ACC112 (cell line): ENCODE measurements around the gene ULK4.
"Not testable (repeated sequence)": the region's sequence is repeated elsewhere in the genome, so short reads cannot be mapped to it uniquely, and the experiment has no call there.

Experiments
- H2AFZ ChIP-seq: fragments of 200-600 bp; sonication (generic); one replicate; pipeline ENCODE4 v1.6.0; 2017; ENCODE audit warnings: antibody characterized with exemption, low read length; ENCODE audit not compliant: unreplicated experiment
- H3K27ac ChIP-seq: fragments of 200-600 bp; sonication (generic); 2 replicates; pipeline ENCODE4 v1.5.1; 2014; ENCODE audit warnings: low read depth, mild to moderate bottlenecking, antibody characterized with exemption, low read length, moderate library complexity
- H3K27me3 ChIP-seq: fragments of 200-600 bp; sonication (generic); 2 replicates; pipeline ENCODE4 v1.6.1; 2014; ENCODE audit warnings: mild to moderate bottlenecking, antibody characterized with exemption, low read length, moderate library complexity, mixed read lengths; ENCODE audit not compliant: insufficient read depth
- H3K36me3 ChIP-seq: fragments of 200-600 bp; sonication (generic); 2 replicates; pipeline ENCODE4 v1.6.1; 2016; ENCODE audit warnings: mild to moderate bottlenecking, antibody characterized with exemption, low read length, moderate library complexity, mixed read lengths; ENCODE audit not compliant: insufficient read depth
- H3K4me1 ChIP-seq: fragments of 200-600 bp; sonication (generic); one replicate; pipeline ENCODE4 v1.6.1; 2016; ENCODE audit warnings: low read length, mixed read lengths; ENCODE audit not compliant: insufficient read depth, unreplicated experiment, control insufficient read depth
- H3K4me3 ChIP-seq: fragments of 200-600 bp; sonication (generic); 2 replicates; pipeline ENCODE4 v1.5.1; 2014; ENCODE audit warnings: mild to moderate bottlenecking, low read depth, low read length
- H3K79me2 ChIP-seq: fragments of 200-600 bp; sonication (generic); one replicate; pipeline ENCODE4 v1.6.0; 2016; ENCODE audit warnings: low read length; ENCODE audit not compliant: control insufficient read depth, unreplicated experiment, insufficient read depth

Gene ULK4

GRCh38 chr3:41447701-41448100 is 514.2 kb downstream of the ULK4 start:
- no peak overlapping the region for H3K27ac ChIP-seq
- H2AFZ ChIP-seq = no peak overlapping the region
- no peaks in the 10 kb centered on the region for H3K27me3 ChIP-seq
- H3K4me1 ChIP-seq = no peaks in the 10 kb centered on the region
- H3K79me2 ChIP-seq = no peaks in the 10 kb centered on the region
- H3K4me3 ChIP-seq = no peak overlapping the region
- H3K36me3 ChIP-seq = no peaks in the 10 kb centered on the region

- not testable (repeated sequence) for H3K4me3 ChIP-seq, H3K4me1 ChIP-seq, H3K27ac ChIP-seq, H3K36me3 ChIP-seq, H3K27me3 ChIP-seq, H2AFZ ChIP-seq, H3K79me2 ChIP-seq
Observed at GRCh38 chr3:41446316-41446715, 515.6 kb downstream of the ULK4 start.

GRCh38 chr3:41441568-41441967 is 520.3 kb downstream of the ULK4 start:
- H3K27ac ChIP-seq = no peak overlapping the region
- H3K27me3 ChIP-seq = no peaks in the 10 kb centered on the region
- H3K36me3 ChIP-seq = no peaks in the 10 kb centered on the region
- no peak overlapping the region for H3K4me3 ChIP-seq
- H3K79me2 ChIP-seq = no peaks in the 10 kb centered on the region
- no peaks in the 10 kb centered on the region for H3K4me1 ChIP-seq
- no peak overlapping the region for H2AFZ ChIP-seq

- H3K4me1 ChIP-seq = no peaks in the 10 kb centered on the region
Observed at GRCh38 chr3:41441139-41441538, 520.8 kb downstream of the ULK4 start.

GRCh38 chr3:41436983-41437382 is 524.9 kb downstream of the ULK4 start:
- Histone ChIP-seq H3K4me3 (no peak overlapping the region), H3K36me3 (no peaks in the 10 kb centered on the region), H3K4me1 (no peaks in the 10 kb centered on the region), H2AFZ (no peak overlapping the region), H3K79me2 (no peaks in the 10 kb centered on the region), H3K27me3 (no peaks in the 10 kb centered on the region), H3K27ac (no peak overlapping the region)

More at GRCh38 chr3:41441139-41441538, 520.8 kb downstream of the ULK4 start:
- Histone ChIP-seq H3K79me2 (no peaks in the 10 kb centered on the region), H3K4me3 (no peak overlapping the region), H3K27me3 (no peaks in the 10 kb centered on the region), H2AFZ (no peak overlapping the region), H3K27ac (no peak overlapping the region), H3K36me3 (no peaks in the 10 kb centered on the region)

- Histone ChIP-seq H3K36me3 (no peaks in the 10 kb centered on the region), H3K79me2 (no peaks in the 10 kb centered on the region), H3K4me3 (no peak overlapping the region), H3K27me3 (no peaks in the 10 kb centered on the region), H2AFZ (no peak overlapping the region), H3K4me1 (no peaks in the 10 kb centered on the region), H3K27ac (no peak overlapping the region)
Observed at GRCh38 chr3:41434781-41435180, 527.1 kb downstream of the ULK4 start.

- no peak overlapping the region for H2AFZ ChIP-seq
- H3K27me3 ChIP-seq = no peaks in the 10 kb centered on the region
- no peaks in the 10 kb centered on the region for H3K79me2 ChIP-seq
- H3K36me3 ChIP-seq = no peaks in the 10 kb centered on the region
- no peak overlapping the region for H3K27ac ChIP-seq
- H3K4me3 ChIP-seq = no peak overlapping the region
- H3K4me1 ChIP-seq = no peaks in the 10 kb centered on the region
Observed at GRCh38 chr3:41431386-41431785, 530.5 kb downstream of the ULK4 start.

GRCh38 chr3:41430886-41431285 is 531.0 kb downstream of the ULK4 start:
- H3K4me1 ChIP-seq = no peaks in the 10 kb centered on the region
- H2AFZ ChIP-seq = no peak overlapping the region
- no peaks in the 10 kb centered on the region for H3K27me3 ChIP-seq
- no peak overlapping the region for H3K4me3 ChIP-seq
- H3K36me3 ChIP-seq = no peaks in the 10 kb centered on the region
- no peak overlapping the region for H3K27ac ChIP-seq
- H3K79me2 ChIP-seq = no peaks in the 10 kb centered on the region

- Histone ChIP-seq H3K36me3 (no peaks in the 10 kb centered on the region), H3K4me1 (no peaks in the 10 kb centered on the region), H2AFZ (no peak overlapping the region), H3K27ac (no peak overlapping the region), H3K4me3 (no peak overlapping the region), H3K79me2 (no peaks in the 10 kb centered on the region), H3K27me3 (no peaks in the 10 kb centered on the region)
Observed at GRCh38 chr3:41430391-41430790, 531.5 kb downstream of the ULK4 start.

- Histone ChIP-seq H3K4me1 (no peaks in the 10 kb centered on the region), H3K36me3 (no peaks in the 10 kb centered on the region), H3K27me3 (no peaks in the 10 kb centered on the region), H3K79me2 (no peaks in the 10 kb centered on the region), H3K27ac (no peak overlapping the region), H3K4me3 (no peak overlapping the region), H2AFZ (no peak overlapping the region)
Observed at GRCh38 chr3:41426485-41426884, 535.4 kb downstream of the ULK4 start.

- H3K27me3 ChIP-seq = no peaks in the 10 kb centered on the region
- peaks cover 2% of the 10 kb centered on the region for H3K4me1 ChIP-seq
- H2AFZ ChIP-seq = no peak overlapping the region
- no peak overlapping the region for H3K27ac ChIP-seq
- H3K4me3 ChIP-seq = no peak overlapping the region
- no peaks in the 10 kb centered on the region for H3K79me2 ChIP-seq
- H3K36me3 ChIP-seq = no peaks in the 10 kb centered on the region
Observed at GRCh38 chr3:41424543-41425300, 537.2 kb downstream of the ULK4 start.
